NCI-H2107 treated with DMSO at 0.1 percent for 48 hours (cell line): Measurements from ENCODE around the gene ERAL1.
"Not testable (repeated sequence)": the region's sequence is repeated elsewhere in the genome, so short reads cannot be mapped to it uniquely, and the experiment has no call there.

Source experiments
- DNase-seq: peaks from one replicate; lab custom pipeline; 2025; ENCODE audit not compliant: unreplicated experiment; lab: John Stamatoyannopoulos, UW

The ERAL1 gene

GRCh38 chr17:28897769-28898526, 43.1 kb downstream of the ERAL1 start:
- DNase-seq = no peak

- no peak for DNase-seq
Measured at GRCh38 chr17:28898527-28898955, 43.7 kb downstream of the ERAL1 start.

GRCh38 chr17:28899212-28899815, 44.5 kb downstream of the ERAL1 start:
- no peak for DNase-seq

- no peak for DNase-seq
Measured at GRCh38 chr17:28900986-28901726, 46.3 kb downstream of the ERAL1 start.

DNA sequence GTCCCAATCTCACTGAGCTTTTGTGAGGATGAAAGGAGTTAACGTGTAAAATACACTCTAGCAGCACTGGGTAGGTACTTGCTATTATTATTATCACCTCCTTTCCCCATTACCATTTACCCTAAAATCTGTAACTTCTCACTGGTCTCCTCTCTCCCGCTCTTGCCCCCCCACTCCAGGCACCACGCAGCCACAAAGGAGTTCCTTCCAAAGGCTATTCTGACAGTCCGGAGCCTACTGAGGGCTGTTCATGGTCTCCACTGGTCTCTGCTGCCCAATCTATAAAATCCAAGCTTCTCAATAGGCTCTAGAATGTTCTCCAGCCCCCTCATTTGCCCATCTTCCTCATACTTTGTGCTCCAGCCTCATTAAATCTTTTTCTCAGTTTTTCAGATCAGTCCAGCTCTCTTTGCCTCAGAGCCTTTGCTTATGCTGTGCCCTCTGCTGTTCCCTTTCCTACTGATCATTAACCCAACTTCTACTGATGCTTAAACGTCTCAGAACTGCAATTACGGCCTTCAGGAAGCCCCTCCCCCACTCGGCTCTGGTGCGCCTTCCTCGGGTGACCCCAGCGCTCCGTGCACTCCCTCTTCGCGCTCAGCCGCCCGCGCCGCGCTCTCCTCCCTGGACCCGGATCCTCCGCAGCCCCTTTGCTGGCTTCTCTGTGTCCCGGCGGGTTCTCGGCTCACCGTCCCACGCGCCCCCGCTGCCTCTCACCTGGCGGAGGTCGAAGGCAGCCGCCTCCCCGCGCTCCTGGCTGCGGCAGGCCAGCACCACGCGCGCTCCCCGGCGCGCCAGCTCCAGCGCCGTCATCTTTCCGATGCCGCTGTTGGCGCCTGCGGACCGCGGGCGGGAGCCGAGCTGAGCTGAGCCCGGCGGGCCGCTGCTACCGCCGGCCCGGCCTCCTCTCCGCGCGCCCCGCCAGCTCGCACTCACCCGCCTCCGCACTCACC, 47.3 kb downstream of the ERAL1 start:
- peak; percentile 18 for DNase-seq

DNA sequence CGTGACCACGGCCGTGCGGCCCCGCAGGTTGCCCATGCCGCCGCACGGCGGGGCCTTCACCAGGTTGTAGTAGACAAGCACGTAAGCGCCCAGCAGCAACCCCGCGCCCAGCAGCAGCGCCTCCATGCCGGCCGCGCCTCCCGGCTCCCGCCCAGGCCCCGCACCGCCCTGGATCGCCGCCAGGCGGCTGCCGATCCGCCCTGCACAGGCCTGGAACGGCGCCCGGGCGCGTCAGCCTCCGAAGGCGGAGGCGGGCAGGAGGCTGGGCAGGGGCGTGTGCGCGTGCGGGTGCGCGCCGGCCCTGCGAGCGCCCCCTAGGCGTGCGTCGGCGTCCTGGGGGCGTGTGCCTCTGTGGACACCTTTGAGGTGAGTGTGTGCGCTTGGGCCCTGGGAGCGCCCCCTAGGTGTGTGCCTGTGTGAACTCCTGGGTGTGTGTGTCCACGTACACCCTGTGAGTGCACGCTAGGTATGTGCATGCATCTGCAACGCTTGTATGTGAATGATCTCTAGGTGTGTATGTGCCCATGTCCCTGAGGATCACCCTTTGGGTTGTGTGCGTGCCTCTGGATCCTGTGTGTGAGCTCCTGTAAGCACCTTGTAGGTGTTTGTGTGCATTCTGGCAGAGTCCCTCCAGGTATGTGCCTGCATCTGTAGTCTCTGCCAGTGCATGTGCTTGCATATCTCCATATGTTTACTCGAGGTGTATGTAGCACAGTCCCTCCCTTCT, 48.2 kb downstream of the ERAL1 start, which contains the start of gene DHRS13:
DHRS13 (minus strand) TSS at position 261 of the 727 bp plus-strand sequence; CDS start at position 126, 135 bp downstream.
- DNase-seq = peak; percentile 88

DNA sequence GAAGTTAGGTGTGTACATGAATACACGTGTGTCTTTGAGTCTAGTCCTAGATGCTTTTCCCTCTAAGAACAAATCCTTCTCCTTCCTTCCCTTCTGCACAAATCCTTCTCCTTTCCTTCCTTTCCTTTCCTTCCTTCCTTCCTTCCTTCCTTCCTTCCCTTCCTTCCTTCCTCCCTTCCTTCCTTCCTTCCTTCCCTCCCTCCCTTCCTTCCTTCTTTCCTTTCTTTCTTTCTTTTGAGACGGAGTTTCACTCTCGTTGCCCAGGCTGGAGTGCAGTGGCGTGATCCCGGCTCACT, 48.7 kb downstream of the ERAL1 start:
- DNase-seq = not testable (repeated sequence)

DNA sequence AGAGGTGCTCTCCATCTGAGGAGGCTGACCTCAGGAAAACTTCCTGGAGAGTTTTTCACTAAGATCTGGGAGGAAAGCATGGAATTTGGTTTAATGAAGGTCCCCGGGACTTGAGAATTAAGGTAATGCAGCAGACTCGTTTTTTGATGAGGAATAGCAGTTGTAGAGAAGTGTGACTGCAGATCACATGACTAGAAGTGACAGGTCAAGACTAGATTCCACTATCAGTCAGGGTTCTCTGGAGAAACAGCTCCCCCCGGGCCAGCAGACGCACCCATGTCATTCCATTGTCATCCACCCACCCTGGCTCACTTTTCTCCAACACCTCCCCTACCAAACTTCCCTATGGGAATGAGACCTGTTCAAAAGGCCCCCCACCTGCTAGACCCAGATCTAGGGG, 50.0 kb downstream of the ERAL1 start:
- DNase-seq = no peak

GRCh38 chr17:28906276-28906675, 51.5 kb downstream of the ERAL1 start:
- DNase-seq = no peak

DNA sequence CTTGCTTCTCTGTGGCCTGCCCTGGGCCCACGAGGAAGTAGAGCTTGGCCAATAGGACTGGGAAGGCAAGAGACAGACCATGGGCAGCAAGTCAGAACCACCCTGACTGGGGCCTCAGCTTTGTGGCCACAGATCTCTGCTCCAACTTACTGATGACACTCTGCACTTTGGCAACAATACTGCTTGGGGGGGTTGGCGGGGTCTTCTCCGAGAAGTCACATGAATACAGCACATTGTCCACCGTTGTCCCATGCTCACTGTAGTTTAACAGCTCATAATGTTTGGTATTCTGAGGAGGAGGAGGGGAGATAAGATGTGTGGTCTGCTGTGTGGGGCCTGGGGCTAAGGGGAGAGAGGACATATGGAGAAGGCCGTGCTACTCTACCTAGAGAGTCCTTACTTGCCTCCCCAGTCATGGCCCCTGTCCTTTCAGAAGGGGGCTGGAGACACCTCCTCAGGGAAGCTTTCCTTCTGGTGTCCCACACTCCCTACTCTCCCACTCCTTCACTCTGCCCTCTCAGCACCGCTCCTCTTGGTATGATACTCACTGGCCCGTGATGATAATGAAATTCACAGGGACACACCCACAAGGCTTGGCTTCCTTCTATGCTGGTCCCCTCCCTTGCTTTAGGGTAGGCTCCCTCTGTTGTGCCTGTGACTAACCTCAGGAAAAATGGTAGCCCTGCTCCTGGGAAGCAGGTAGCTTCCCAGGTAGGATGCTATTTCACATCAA, 52.1 kb downstream of the ERAL1 start:
- DNase-seq = no peak

GRCh38 chr17:28907709-28908475, 53.1 kb downstream of the ERAL1 start:
- no peak for DNase-seq

DNA sequence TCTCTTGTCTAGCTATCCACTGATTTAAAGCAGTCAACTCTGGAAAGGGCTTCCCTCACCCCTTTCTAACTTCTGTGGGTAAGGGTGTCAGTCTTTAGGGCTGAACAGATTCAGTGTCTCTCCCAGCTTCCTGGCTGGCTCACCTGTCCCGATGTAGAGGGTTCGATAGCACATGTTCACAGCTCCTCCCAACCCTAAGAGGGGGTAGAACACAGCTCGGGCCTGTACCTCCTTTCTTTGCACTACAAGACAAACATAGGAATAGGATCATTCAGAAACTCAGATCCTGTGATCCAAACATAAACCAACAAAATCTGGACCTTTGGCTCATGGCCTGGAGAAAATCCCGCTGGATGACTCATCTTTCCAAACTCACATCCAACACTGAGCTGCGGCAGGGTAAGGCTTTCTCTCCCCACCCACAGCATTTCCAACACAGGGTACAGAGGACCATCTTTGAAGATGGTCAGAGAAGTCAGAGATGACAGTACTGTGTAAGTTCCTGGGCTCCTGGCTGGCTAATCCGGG, 53.9 kb downstream of the ERAL1 start:
- DNase-seq = no peak

GRCh38 chr17:28910534-28910933, 55.7 kb downstream of the ERAL1 start:
- no peak for DNase-seq
